Measurements from ENCODE around the gene MYL7. TPM values are rescaled to one million over a fixed set of nuclear protein-coding genes. Genes with fewer than 3 reads are reported as not detected.

MYL7 gene
- total RNA-seq, 1 donor from 2014 or later = 1.7 TPM

DNA sequence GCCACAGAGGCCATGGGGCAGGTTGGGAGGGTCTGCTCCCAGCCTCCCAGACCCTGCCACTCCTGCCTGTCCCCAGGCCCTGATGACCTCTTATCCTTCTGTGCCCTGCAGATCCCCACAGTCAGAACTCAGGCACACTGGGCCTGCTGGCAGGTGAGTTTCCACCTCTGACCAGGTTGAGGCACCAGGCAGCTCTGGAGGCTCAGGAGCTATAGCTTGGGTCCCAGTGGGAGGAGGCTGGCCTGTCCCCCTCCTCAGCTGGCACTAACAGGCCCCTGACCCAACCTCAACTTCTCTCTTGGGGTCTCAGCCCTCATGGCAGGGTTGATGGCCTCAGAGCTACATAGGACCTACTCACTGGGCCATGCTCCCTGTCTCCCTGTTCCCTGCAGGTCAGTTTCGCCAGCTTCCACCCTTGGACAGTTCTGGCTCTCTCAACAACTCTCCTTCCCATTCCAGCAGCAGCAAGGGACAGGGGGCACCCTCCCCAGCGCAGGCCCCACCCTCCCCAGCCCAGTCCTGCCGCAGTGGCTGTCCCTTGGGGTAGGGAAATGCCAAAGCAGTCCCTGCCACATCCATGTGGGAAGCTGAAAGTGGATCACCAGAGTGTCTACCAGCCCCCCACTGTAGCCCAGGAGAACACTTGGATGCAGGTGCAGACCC is 39.7 kb downstream of the MYL7 start:
- H3K27ac Mint-ChIP-seq = no peak overlapping the region
- no peak for DNase-seq (ENCODE audit: low spot score, unreplicated experiment)
- no peak overlapping the region for H3K4me3 Mint-ChIP-seq (ENCODE audit: low read depth)
- TF ChIP-seq, protein P1, sequence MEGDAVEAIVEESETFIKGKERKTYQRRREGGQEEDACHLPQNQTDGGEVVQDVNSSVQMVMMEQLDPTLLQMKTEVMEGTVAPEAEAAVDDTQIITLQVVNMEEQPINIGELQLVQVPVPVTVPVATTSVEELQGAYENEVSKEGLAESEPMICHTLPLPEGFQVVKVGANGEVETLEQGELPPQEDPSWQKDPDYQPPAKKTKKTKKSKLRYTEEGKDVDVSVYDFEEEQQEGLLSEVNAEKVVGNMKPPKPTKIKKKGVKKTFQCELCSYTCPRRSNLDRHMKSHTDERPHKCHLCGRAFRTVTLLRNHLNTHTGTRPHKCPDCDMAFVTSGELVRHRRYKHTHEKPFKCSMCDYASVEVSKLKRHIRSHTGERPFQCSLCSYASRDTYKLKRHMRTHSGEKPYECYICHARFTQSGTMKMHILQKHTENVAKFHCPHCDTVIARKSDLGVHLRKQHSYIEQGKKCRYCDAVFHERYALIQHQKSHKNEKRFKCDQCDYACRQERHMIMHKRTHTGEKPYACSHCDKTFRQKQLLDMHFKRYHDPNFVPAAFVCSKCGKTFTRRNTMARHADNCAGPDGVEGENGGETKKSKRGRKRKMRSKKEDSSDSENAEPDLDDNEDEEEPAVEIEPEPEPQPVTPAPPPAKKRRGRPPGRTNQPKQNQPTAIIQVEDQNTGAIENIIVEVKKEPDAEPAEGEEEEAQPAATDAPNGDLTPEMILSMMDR (IDR thresholded peaks at IDR 0.05; ENCODE audit: unreplicated experiment) = no peak
- peaks cover 30% of the 10 kb centered on the region for H3K27me3 Mint-ChIP-seq
- no peaks in the 10 kb centered on the region for H3K36me3 Mint-ChIP-seq (ENCODE audit: insufficient read depth)
- no peaks in the 10 kb centered on the region for H3K9me3 Mint-ChIP-seq (ENCODE audit: low read depth)
- H3K4me1 Mint-ChIP-seq (ENCODE audit: low read depth) = peaks cover 5% of the 10 kb centered on the region

GRCh38 chr7:44100458-44101302 is 40.5 kb downstream of the MYL7 start:
- H3K27ac Mint-ChIP-seq = no peak overlapping the region
- H3K36me3 Mint-ChIP-seq (ENCODE audit: insufficient read depth) = no peaks in the 10 kb centered on the region
- DNase-seq (ENCODE audit: low spot score, unreplicated experiment) = no peak
- TF ChIP-seq, protein P1 (IDR thresholded peaks at IDR 0.05; ENCODE audit: unreplicated experiment) = no peak
- H3K27me3 Mint-ChIP-seq = peaks cover 27% of the 10 kb centered on the region
- peaks cover 5% of the 10 kb centered on the region for H3K4me1 Mint-ChIP-seq (ENCODE audit: low read depth)
- no peaks in the 10 kb centered on the region for H3K9me3 Mint-ChIP-seq (ENCODE audit: low read depth)
- no peak overlapping the region for H3K4me3 Mint-ChIP-seq (ENCODE audit: low read depth)

GRCh38 chr7:44099669-44100068 is 41.5 kb downstream of the MYL7 start:
- Mint-ChIP-seq H3K4me3 (ENCODE audit: low read depth) (no peak overlapping the region), H3K27ac (no peak overlapping the region), H3K9me3 (ENCODE audit: low read depth) (no peaks in the 10 kb centered on the region), H3K27me3 (peaks cover 22% of the 10 kb centered on the region), H3K36me3 (ENCODE audit: insufficient read depth) (no peaks in the 10 kb centered on the region), H3K4me1 (ENCODE audit: low read depth) (peaks cover 1% of the 10 kb centered on the region)
- TF ChIP-seq, protein P1 (IDR thresholded peaks at IDR 0.05; ENCODE audit: unreplicated experiment) = no peak
- no peak for DNase-seq (ENCODE audit: low spot score, unreplicated experiment)

DNA sequence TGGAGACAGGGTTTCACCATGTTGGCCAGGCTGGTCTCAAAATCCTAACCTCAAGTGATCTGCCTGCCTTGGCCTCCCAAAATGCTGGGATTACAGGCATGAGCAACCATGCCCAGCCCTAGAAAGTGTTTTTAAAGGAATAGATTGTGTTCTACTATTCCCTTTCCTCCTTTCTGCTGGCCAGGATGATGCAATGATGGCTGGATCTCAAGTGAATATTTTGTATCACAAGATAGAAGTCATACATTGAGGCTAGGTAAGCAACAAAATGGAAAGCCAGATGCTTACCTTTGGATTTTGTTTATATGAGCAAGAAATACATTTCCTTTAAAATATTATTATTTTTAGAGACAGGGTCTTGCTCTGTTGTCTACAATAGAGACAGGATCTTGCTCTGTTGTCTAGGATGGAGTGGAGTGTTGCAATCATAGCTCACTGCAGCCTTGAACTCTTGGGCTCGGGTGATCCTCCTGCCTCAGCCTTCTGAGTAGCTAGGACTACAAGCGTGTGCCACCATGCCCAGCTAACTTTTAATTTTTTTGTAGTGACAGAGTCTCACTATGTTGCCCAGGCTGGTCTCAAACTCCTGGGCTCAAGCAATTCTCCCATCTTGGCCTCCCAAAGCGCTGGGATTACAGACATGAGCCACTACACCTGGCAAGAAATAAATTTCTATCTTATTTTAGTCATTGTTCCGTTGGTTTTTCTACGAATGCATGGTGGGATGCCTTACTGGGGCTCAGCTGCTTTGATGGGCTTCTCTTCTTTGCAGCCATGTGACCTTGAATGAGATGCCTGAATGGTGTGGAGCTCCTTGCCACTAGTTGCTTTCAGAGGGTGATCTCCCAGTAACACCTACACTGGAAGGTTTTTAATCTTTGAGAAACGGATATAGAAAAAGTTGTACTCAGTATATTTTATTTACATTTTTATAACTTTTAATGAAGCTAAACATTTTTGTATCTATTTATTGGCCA is 42.8 kb downstream of the MYL7 start:
- Mint-ChIP-seq H3K9me3 (ENCODE audit: low read depth) (no peaks in the 10 kb centered on the region), H3K4me3 (ENCODE audit: low read depth) (no peak overlapping the region), H3K27ac (no peak overlapping the region), H3K27me3 (peaks cover 20% of the 10 kb centered on the region), H3K4me1 (ENCODE audit: low read depth) (peaks cover under 1% of the 10 kb centered on the region), H3K36me3 (ENCODE audit: insufficient read depth) (no peaks in the 10 kb centered on the region)
- DNase-seq (ENCODE audit: low spot score, unreplicated experiment) = no peak
- TF ChIP-seq, protein P1 (IDR thresholded peaks at IDR 0.05; ENCODE audit: unreplicated experiment) = no peak

All from progenitor cell of endocrine pancreas (in vitro differentiated cells).